HuH-7.5 (cell line): Measurements from ENCODE around the gene TCERG1L.
"Not testable (repeated sequence)": the region's sequence is repeated elsewhere in the genome, so short reads cannot be mapped to it uniquely, and the experiment has no call there.

Experiments
- DNase-seq: peaks from one replicate; pipeline ENCODE4 v3.0.0; 2011; ENCODE audit warnings: low spot score

TCERG1L gene

GRCh38 chr10:131311661-131312477 lies at the start of gene TCERG1L:
Gene TCERG1L (minus strand): TSS chr10:131311721. CDS start chr10:131311635, 86 bp downstream.
- DNase-seq: no peak

DNA sequence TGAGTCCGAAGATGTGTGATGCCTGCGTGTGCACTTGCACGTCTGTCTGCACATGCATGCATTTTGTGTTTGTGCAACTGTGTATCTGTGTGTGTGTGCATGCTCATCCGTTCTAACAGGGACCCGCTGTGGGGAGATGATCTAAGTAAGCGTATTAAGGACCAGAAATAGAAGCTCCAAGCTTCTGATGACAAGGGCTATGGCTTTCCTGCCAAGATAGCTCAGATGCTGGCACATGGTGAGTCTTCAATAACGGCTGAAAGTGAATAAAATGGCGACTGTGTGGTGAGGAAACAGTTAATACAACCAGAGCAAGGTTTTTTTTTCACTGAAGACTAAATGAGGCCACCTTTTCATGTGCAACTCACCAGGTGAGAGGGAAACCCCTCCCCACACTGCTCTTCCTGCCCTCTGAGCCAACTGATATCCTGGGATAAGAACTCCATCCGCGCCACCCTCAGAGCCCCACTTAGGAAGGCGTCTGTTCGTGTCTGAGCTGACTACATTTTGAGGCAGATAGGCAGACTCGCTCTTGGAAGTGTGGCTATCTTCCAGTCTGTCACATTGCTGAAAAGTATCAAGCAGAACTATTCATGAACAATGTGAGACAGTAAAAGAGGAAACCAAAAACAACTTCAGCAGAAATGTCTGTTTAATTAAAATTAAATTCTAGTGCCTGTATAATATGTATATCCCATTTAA lies 47.4 kb upstream of the TCERG1L start:
- DNase-seq: no peak

DNA sequence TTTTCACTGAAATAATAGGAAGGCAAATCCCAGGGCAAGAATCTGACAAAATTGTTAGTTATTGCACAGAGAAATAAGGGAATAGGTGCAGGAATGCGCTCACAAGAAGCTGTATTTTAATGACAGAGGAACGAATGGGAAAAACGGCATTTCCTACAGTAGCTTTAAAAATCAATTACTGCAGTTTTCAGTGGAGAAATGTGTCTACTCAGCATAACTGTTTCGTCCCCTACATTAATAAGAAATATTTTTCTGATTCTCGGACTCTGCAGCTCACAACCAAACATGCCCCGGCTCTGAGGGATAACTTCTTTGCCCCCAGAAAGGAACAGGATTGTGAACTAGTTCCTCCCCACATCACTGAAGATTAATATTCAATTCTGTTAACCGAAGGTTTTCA lies 44.9 kb upstream of the TCERG1L start:
- no peak for DNase-seq

DNA sequence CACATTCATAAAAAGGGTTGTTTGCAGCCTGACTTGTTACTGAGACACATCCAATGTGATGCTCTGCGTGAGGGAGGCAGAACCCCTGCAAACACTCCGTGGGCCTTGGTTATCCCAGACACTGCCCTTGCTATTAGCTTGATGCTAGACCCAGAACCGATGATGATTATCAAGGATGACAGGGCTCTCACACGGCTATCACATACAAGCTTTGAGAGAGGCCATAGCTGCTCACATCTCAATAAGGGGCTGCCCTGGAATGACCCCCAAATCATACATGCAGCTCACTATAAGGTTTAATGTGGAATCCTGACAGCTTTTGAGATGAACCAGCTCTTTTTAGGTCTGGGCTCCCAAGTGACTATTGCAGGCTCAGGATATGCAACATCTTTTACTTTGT lies 44.4 kb upstream of the TCERG1L start:
- no peak for DNase-seq

GRCh38 chr10:131355056-131355455 lies 43.5 kb upstream of the TCERG1L start:
- no peak for DNase-seq

GRCh38 chr10:131354380-131354779 lies 42.9 kb upstream of the TCERG1L start:
- DNase-seq: no peak

- DNase-seq: no peak
Measured at GRCh38 chr10:131352765-131353290, 41.3 kb upstream of the TCERG1L start.

GRCh38 chr10:131350660-131351059 lies 39.1 kb upstream of the TCERG1L start:
- DNase-seq: no peak

DNA sequence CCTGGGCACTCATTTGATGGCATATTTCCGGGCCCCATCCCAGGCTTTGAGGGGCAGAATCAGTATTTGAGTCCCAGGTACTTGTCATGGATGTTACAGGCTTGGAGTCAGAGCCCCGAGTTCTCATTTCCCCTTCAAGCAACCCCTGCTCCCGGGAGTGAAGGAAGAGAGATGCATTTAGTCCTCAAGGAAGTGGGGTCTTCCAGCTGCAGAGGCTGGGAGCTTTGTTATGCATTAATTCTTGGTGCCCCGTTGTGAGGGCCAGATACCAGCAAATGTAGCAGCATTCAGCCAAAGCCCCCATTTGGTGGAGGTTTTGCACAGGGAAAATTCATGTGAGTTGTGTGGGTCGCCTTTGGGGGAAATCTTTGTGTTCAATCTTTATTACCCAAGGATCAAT lies 38.7 kb upstream of the TCERG1L start:
- DNase-seq: no peak

- no peak for DNase-seq
Measured at GRCh38 chr10:131346456-131346855, 34.9 kb upstream of the TCERG1L start.

GRCh38 chr10:131345691-131346090 lies 34.2 kb upstream of the TCERG1L start:
- DNase-seq: no peak

DNA sequence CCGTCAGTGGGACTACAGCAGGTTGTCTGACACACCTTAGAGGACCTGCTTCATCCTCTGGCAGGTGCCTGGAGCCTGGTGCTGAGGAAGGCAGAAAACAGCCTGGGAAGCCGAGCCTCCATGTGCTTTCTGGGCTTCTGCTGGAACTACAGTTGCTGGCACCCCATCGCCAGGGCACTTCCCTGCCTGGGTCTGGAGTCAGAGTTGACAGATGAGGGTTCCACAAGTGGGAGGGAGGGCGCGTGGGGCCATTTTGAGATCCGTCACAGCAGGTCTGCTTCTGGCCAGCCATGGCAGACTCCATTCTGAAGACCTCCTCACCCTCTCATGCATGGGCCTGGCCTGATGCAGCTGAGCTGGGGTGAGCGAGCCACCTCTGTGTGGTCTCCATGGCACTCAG lies 33.2 kb upstream of the TCERG1L start:
- no peak for DNase-seq

GRCh38 chr10:131337741-131338140 lies 26.2 kb upstream of the TCERG1L start:
- DNase-seq: no peak

GRCh38 chr10:131332821-131333220 lies 21.3 kb upstream of the TCERG1L start:
- no peak for DNase-seq

DNA sequence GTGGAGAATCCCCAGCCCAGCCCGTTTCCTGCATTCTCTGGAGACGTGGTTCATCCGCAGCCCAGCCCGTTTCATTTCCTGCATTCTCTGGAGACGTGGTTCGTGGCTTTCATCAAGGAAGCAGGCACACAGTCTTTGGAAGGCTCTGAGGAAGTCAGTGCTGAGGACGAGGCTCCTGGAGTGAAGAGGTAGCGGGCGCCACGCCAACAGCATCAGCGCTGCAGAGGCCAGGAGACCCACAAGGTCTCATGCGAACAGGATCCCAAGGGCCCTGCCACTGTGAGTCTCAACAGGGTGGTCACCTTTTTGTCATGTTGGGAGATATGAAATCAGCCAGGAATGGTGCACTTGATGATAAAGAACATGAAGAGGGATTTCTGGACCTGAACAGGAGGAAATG lies 12.4 kb upstream of the TCERG1L start:
- no peak for DNase-seq

GRCh38 chr10:131323025-131323424 lies 11.5 kb upstream of the TCERG1L start:
- DNase-seq: no peak

GRCh38 chr10:131322575-131322974 lies 11.1 kb upstream of the TCERG1L start:
- not testable (repeated sequence) for DNase-seq

DNA sequence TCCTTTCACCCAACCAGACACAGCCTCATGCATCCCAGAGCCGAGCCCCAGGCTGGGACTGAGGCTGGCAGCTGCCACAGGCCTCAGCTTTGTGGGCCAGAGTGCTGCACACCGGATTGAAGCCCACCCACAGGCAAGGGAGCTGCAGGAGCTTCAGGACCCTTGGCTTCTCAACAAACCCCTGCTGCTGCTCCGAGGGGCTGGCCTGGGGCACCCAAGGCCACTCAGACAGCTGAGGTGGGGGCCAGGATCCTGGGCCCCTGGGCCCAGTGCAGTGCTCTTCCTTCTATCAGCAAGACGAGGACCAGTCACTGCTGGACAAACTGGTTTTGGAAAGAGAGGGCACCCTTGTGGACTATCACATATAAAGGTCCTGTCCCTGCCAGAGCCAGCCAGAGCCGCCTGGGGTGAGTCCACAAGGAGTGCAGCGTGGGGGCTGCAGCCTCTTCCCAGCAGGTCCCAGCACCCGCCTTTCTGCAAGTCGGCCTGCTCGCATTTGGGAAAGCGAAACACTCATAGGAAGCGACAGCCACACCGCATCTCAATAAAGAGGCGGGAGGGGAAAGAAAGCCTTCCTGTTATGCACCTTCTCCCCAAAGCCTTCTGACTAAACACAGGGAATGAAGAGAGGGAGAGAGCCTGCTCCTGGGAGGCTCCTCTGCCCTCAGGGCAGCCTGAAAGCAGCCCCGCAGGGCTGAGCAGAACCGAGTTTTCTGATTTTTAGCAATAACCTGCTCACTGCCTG lies 9.5 kb upstream of the TCERG1L start:
- no peak for DNase-seq

DNA sequence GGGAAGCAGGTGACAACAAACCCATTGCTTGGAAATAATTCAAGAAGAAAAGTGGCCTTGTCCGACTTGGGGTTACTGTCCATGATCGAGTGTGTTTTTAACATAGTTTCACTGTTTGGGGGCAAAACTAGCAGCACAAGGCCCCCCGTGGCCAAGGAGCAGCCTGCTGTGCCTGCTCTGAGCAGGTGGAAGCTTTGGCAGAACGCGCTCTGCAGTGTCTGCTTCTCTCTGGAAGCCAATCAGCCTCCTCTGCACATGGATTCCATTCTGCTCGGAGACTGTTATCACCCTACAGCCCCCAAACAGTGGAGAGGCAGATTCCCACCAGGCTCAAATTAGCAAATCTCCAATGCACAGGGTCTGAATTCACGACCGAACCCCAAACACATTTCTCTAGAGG lies 7.3 kb upstream of the TCERG1L start:
- DNase-seq: no peak

DNA sequence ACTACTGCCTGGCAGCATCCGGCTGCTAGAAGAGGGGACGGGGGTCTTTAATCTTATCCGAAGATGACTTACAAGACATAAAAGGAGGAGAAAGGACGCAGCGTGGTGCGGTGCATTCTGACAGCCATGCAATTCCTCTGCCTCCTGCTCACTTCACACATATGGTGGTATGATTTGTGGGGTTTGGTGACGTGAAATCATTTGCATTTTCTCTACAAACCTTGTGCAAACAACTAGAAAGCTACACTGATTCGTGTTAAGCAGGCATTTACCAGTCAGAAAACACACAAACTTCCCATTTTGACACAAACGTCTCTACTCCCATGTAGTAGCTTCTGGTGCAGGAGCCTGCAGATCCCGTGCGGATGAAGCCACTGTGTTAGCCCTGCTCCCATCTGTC lies 6.8 kb upstream of the TCERG1L start:
- no peak for DNase-seq

DNA sequence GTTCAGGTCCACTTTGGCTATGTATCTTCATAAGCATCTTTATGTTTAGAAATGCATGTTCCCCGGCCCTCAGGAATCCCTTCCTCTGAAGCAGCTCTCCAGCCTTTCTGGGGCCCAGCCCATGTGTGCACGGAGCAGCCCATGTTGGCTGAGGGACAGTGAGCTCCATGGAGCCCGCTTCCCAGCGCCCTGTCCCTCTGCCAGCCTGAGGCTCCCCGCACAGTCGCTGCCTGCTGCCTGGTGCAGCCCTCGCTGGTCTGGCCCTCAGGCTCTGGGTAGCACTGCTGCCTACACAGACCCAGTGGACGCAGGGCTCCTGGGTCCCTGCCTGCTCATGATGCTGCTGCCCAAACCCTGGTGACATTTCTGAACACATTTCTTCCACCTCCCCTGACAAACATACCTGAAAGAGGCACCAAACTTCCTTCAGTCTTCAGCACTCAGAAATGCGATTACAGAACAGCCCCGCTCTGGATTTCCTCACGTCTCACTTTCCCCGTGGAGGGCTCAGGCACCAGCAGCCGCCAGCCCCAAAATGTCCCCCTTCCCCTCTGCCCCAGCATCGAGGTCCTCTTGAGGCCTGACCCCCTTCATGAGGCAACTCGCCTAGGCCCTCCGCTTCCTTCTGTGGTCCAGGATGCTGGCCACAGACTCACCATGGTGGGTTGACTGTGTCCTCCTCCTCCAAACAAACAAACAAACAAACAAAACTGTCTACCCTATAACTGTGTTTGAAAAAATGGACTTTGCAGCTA lies 5.0 kb upstream of the TCERG1L start:
- no peak for DNase-seq

- no peak for DNase-seq
Measured at GRCh38 chr10:131315344-131315743, 3.8 kb upstream of the TCERG1L start.
